Central memory CD8-positive, alpha-beta T cell (primary cell): ENCODE data around the gene TCERG1.
"Not testable (repeated sequence)": the region's sequence is repeated elsewhere in the genome, so short reads cannot be mapped to it uniquely, and the experiment has no call there.

ENCODE experiments used
- ATAC-seq: fragments of 150-1000 bp; cut with Tn5 transposase; replicated peaks from 2 replicates; pipeline ENCODE4 v1.10.0; 2022; ENCODE audit warnings: mild to moderate bottlenecking, moderate FRiP score, moderate number of reproducible peaks; ENCODE audit not compliant: poor library complexity, severe bottlenecking; ENCODE audit errors: extremely low read depth
- DNase-seq, 2 donors: peaks; one replicate each; pipeline ENCODE4 v3.0.0; 2021; ENCODE audit warnings: low spot score in 2 of 2
- H3K27ac Mint-ChIP-seq: one replicate; pipeline ENCODE4 v1.8.0; 2022; ENCODE audit warnings: low read depth, mild to moderate bottlenecking, moderate library complexity, mixed read lengths
- H3K27me3 Mint-ChIP-seq: one replicate; pipeline ENCODE4 v1.8.0; 2022; ENCODE audit warnings: mixed read lengths
- H3K36me3 Mint-ChIP-seq: one replicate; pipeline ENCODE4 v1.8.0; 2022; ENCODE audit warnings: mild to moderate bottlenecking, moderate library complexity, mixed read lengths; ENCODE audit not compliant: insufficient read depth
- H3K4me1 Mint-ChIP-seq: one replicate; pipeline ENCODE4 v1.8.0; 2022; ENCODE audit warnings: mixed read lengths
- H3K4me3 Mint-ChIP-seq: one replicate; pipeline ENCODE4 v1.8.0; 2022; ENCODE audit warnings: mild to moderate bottlenecking, moderate library complexity, mixed read lengths
- H3K9me3 Mint-ChIP-seq: one replicate; pipeline ENCODE4 v1.8.0; 2022; ENCODE audit warnings: mixed read lengths

The TCERG1 gene

GRCh38 chr5:146538432-146538831 is 91.3 kb downstream of the TCERG1 start:
- H3K4me1 Mint-ChIP-seq: peaks cover 2% of the 10 kb centered on the region
- ATAC-seq (no peak), DNase-seq (no peak)
- H3K9me3 Mint-ChIP-seq: no peaks in the 10 kb centered on the region
- no peak overlapping the region for H3K27ac Mint-ChIP-seq
- no peak overlapping the region for H3K4me3 Mint-ChIP-seq
- H3K27me3 Mint-ChIP-seq: no peaks in the 10 kb centered on the region
- H3K36me3 Mint-ChIP-seq: no peaks in the 10 kb centered on the region

GRCh38 chr5:146539973-146540372 is 92.8 kb downstream of the TCERG1 start:
- H3K4me1 Mint-ChIP-seq: no peaks in the 10 kb centered on the region
- no peaks in the 10 kb centered on the region for H3K9me3 Mint-ChIP-seq
- no peaks in the 10 kb centered on the region for H3K36me3 Mint-ChIP-seq
- DNase-seq (no peak), ATAC-seq (no peak)
- H3K27ac Mint-ChIP-seq: no peak overlapping the region
- H3K4me3 Mint-ChIP-seq: no peak overlapping the region
- H3K27me3 Mint-ChIP-seq: no peaks in the 10 kb centered on the region

DNA sequence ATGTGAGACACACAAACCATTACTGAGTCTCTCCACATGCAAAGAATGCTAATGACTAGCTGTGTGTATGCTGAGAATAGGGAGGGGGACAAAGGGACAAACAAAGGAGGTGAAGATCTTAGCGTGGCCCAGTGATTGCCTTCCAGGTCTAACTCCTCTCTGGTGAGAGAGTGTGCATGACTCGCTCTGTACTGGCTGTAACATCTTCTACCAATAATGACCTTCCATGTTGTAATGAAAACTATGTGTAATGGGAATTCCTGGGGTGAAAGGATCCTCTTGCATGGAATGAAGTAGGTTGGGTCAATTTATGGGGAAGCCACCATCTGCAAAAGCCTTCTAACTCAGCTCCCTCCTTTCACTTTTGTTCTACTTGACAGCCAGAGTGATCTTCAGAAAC is 93.3 kb downstream of the TCERG1 start:
- no peak for ATAC-seq
- Mint-ChIP-seq H3K4me1 (no peaks in the 10 kb centered on the region), H3K4me3 (no peak overlapping the region), H3K27me3 (no peaks in the 10 kb centered on the region), H3K9me3 (no peaks in the 10 kb centered on the region), H3K27ac (no peak overlapping the region), H3K36me3 (no peaks in the 10 kb centered on the region)
- DNase-seq: no peak

DNA sequence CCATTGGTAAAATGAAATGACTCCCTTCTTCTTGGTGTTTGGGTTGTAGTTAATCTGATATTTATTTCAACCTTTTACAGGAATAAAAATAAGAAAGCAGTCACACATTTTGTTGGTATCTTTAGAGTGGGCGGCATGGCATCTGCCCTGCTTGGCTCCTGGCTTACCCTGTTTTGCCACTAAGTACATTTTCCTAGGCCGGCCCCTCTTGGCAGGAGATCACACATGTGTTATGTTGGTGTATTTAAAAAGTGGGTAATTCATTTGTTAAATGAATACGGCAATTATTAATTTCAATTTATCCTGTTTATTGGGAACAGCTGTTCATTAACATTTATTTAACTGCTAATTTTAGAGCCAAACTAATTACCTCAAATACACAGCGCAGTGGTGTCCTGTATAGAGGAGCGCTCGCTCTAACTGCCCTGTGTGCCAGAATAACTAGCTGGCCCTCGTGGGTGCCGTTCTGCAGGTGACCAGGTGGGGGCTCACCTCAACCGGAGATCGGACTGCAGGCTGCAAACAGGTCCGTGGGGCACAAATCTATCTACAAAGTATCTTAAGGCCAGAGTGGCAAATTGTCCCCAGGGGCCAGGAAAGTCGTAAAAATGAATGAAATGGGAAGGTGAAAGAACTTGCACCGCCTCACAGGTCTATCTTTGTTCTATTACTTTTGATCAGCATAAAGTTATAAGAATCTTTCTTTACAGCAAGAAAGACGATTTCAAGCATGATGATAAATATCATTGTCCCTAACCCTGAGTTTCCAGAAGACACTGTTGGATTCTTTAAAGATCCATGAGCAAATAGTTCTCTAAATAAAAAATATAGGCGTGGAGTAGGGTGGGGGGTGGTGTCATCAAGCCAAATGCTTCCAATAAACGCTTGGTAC is 95.1 kb downstream of the TCERG1 start:
- Mint-ChIP-seq H3K9me3 (no peaks in the 10 kb centered on the region), H3K4me3 (no peak overlapping the region), H3K4me1 (no peaks in the 10 kb centered on the region), H3K27me3 (no peaks in the 10 kb centered on the region), H3K36me3 (no peaks in the 10 kb centered on the region), H3K27ac (no peak overlapping the region)
- ATAC-seq (peak; percentile 72), DNase-seq (peak; percentile 43 to 60)

DNA sequence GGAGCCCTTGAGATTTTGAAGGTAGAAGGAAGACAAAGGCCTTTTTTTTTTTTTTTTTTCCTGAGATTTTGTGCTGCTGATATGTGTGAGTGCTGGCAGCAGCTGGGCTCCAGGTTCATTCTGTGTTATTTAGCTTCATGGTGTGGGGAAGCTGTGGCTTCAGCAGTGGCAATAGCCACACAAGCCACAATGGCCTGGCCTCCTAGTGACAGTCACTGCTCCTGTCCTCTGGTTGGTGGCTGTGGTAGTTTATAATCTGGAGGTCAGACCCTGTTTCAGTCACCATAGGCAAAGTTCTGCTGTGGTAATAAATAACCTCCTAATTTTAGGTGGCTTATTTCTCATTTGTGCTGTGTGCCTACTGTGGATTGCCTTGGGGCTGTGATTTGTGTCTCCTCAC is 97.1 kb downstream of the TCERG1 start:
- H3K36me3 Mint-ChIP-seq: no peaks in the 10 kb centered on the region
- no peaks in the 10 kb centered on the region for H3K9me3 Mint-ChIP-seq
- no peaks in the 10 kb centered on the region for H3K4me1 Mint-ChIP-seq
- H3K27me3 Mint-ChIP-seq: peaks cover 18% of the 10 kb centered on the region
- H3K4me3 Mint-ChIP-seq: no peak overlapping the region
- no peak for ATAC-seq
- no peak overlapping the region for H3K27ac Mint-ChIP-seq
- DNase-seq: no peak

DNA sequence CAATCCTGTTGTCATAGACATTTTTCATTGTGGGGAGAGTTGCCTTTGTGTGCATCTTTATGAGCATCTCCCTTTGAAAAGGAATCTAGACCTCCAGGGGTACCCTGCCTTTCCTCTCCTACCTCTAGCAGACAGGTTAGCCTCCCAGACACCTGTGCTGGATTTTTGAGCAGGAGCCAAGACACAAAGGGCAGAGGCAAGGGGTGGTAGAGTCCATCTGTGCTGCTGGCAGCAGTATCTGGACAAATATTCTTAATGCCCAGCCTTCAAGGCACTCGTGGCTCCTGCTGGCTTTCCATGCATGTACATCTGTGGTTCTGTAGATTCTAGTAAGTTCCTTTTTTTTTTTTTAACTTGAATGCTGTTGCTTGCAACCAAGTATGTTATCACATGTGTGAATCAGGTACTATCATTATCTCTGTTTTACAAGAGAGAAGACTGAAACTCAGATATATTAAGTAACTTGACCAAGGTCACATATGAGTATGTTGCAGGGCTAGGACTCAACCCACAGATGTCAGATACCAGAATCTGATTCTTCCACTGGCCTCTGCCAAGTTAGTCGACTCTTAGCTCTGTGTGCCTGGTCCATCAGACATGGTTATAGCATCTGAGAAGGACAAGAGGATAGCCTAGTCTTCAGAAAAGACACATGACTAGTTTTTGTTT is 101.8 kb downstream of the TCERG1 start:
- DNase-seq (no peak), ATAC-seq (no peak)
- Mint-ChIP-seq H3K4me1 (no peaks in the 10 kb centered on the region), H3K9me3 (no peaks in the 10 kb centered on the region), H3K4me3 (no peak overlapping the region), H3K27ac (no peak overlapping the region), H3K36me3 (no peaks in the 10 kb centered on the region), H3K27me3 (peaks cover 44% of the 10 kb centered on the region)

GRCh38 chr5:146549615-146550014 is 102.5 kb downstream of the TCERG1 start:
- DNase-seq (no peak), ATAC-seq (no peak)
- no peaks in the 10 kb centered on the region for H3K9me3 Mint-ChIP-seq
- no peak overlapping the region for H3K27ac Mint-ChIP-seq
- H3K4me1 Mint-ChIP-seq: no peaks in the 10 kb centered on the region
- H3K27me3 Mint-ChIP-seq: peaks cover 51% of the 10 kb centered on the region
- no peak overlapping the region for H3K4me3 Mint-ChIP-seq
- no peaks in the 10 kb centered on the region for H3K36me3 Mint-ChIP-seq

DNA sequence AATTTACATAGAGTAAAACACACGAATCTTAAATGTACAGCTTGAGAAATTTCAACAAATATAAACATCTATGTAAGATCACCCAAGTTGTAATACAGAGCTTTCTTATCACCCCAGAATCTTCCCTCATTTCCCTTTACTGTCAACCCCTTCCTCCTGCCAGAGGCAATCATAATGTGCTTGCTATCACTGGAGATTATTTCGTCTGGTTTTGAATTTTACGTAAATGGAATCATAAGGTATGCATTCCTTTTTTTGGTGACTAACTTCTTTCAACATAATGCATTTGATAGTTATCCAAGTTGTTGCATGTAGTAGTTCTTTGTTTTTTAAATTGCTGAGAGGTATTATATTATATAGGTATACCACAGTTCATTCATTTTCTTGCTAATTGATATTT is 106.3 kb downstream of the TCERG1 start:
- H3K4me1 Mint-ChIP-seq: no peaks in the 10 kb centered on the region
- ATAC-seq (no peak), DNase-seq (no peak)
- H3K27me3 Mint-ChIP-seq: peaks cover 50% of the 10 kb centered on the region
- no peak overlapping the region for H3K4me3 Mint-ChIP-seq
- H3K27ac Mint-ChIP-seq: no peak overlapping the region
- H3K36me3 Mint-ChIP-seq: no peaks in the 10 kb centered on the region
- no peaks in the 10 kb centered on the region for H3K9me3 Mint-ChIP-seq

DNA sequence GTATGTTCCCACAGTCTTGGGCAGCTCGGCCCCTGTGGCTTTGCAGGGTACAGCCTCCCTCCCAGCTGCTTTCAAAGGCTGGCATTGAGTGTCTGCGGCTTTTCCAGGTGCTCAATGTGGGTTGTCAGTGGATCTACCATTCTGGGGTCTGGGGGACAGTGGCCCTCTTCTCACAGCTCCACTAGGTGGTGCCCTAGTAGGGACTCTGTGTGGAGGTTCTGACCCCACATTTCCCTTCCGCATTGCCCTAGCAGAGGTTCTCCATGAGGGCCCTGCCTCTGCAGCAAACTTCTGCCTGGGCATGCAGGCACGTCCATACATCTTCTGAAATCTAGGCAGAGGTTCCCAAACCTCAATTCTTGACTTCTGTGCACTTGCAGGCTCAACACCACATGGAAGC is 109.8 kb downstream of the TCERG1 start:
- not testable (repeated sequence) for DNase-seq, H3K36me3 Mint-ChIP-seq, H3K4me1 Mint-ChIP-seq, H3K9me3 Mint-ChIP-seq, H3K4me3 Mint-ChIP-seq, H3K27ac Mint-ChIP-seq, ATAC-seq
- peaks cover 37% of the 10 kb centered on the region for H3K27me3 Mint-ChIP-seq

DNA sequence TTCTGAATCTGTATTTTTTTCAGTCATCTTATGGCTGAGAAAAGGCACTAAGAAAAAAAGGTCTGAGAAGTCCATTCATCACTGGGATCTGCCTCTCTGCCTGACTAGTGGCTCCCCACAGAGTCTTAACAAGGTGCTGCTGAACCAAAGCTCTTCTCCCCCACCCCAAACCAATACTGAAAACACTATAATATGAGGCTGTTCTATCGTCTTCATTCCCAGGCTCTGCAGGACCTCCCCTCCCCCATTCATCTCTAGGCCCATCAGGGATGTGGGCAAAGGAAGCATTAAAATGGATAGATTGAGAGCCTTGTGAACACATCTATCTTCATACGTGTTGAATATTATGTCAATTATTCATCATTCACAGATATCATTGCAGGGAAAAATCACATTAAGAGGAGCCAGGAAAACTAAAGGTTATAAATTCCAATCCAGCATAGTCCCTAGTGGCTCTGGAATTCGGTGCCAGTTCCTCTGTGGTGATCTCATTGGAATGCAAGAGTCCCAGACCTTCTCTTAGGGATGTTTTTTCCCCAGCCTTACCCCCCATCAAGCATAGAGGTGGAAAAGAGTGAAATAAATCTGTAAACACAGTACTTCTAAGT is 113.2 kb downstream of the TCERG1 start:
- no peaks in the 10 kb centered on the region for H3K36me3 Mint-ChIP-seq
- ATAC-seq (no peak), DNase-seq (no peak)
- no peaks in the 10 kb centered on the region for H3K9me3 Mint-ChIP-seq
- H3K4me1 Mint-ChIP-seq: no peaks in the 10 kb centered on the region
- no peak overlapping the region for H3K4me3 Mint-ChIP-seq
- peaks cover 19% of the 10 kb centered on the region for H3K27me3 Mint-ChIP-seq
- no peak overlapping the region for H3K27ac Mint-ChIP-seq
